DOHH2 (cell line): ENCODE data around the gene IGF2BP3.

Source experiments
- H3F3A ChIP-seq: fragments of 200-600 bp; sonication (generic), shearing (Covaris generic); 2 replicates; pipeline ENCODE4 v1.6.0; 2016; ENCODE audit warnings: antibody characterized with exemption, mild to moderate bottlenecking; ENCODE audit not compliant: control insufficient read depth, insufficient read depth
- H3K27ac ChIP-seq: fragments of 200-600 bp; sonication (generic); 2 replicates; pipeline ENCODE4 v1.5.1; 2014; ENCODE audit warnings: low read depth, mild to moderate bottlenecking, low read length, moderate library complexity
- H3K27me3 ChIP-seq: fragments of 200-600 bp; sonication (generic); 2 replicates; pipeline ENCODE4 v1.6.1; 2014; ENCODE audit warnings: mild to moderate bottlenecking, low read length, mixed read lengths; ENCODE audit not compliant: control insufficient read depth
- H3K36me3 ChIP-seq: fragments of 200-600 bp; sonication (generic); 2 replicates; pipeline ENCODE4 v1.6.1; 2014; ENCODE audit warnings: mild to moderate bottlenecking, low read length, moderate library complexity, mixed read lengths; ENCODE audit not compliant: control insufficient read depth
- H3K4me1 ChIP-seq: fragments of 200-600 bp; sonication (generic); 2 replicates; pipeline ENCODE4 v1.6.1; 2014; ENCODE audit warnings: mild to moderate bottlenecking, low read length, mixed read lengths; ENCODE audit not compliant: control insufficient read depth
- H3K4me2 ChIP-seq: fragments of 200-600 bp; sonication (generic); 2 replicates; pipeline ENCODE4 v1.6.0; 2014; ENCODE audit warnings: mild to moderate bottlenecking, low read length, moderate library complexity
- H3K4me3 ChIP-seq: fragments of 200-600 bp; sonication (generic); 2 replicates; pipeline ENCODE4 v1.5.1; 2014; ENCODE audit warnings: mild to moderate bottlenecking, low read length, mixed read lengths
- H3K79me2 ChIP-seq: fragments of 200-600 bp; sonication (generic); 2 replicates; pipeline ENCODE4 v1.6.1; 2014; ENCODE audit warnings: mild to moderate bottlenecking, low read length, mixed read lengths; ENCODE audit not compliant: control insufficient read depth
- H3K9me2 ChIP-seq: fragments of 200-600 bp; sonication (generic); replicated peaks from 2 replicates; pipeline ENCODE4 v1.6.1; 2014; ENCODE audit warnings: mild to moderate bottlenecking, low read length, mixed read lengths; ENCODE audit not compliant: control insufficient read depth
- H3K9me3 ChIP-seq: fragments of 200-600 bp; sonication (generic); 2 replicates; pipeline ENCODE4 v1.6.1; 2014; ENCODE audit warnings: antibody characterized with exemption, low read length, mixed read lengths; ENCODE audit not compliant: control insufficient read depth, insufficient read depth
- H4K20me1 ChIP-seq: fragments of 200-600 bp; sonication (generic); 2 replicates; pipeline ENCODE4 v1.6.0; 2014; ENCODE audit warnings: low read depth, mild to moderate bottlenecking, antibody characterized with exemption, low read length, moderate library complexity; ENCODE audit not compliant: control insufficient read depth, insufficient read depth
- EZH2phosphoT487 ChIP-seq: fragments of 200-600 bp; sonication (generic); IDR thresholded peaks from 2 replicates; pipeline ENCODE4 v1.6.1; 2017; ENCODE audit warnings: borderline replicate concordance, mild to moderate bottlenecking, antibody characterized with exemption, low read length, moderate library complexity, mixed read lengths
- TF ChIP-seq, protein P1 (sequence below): fragments of 200-600 bp; sonication (generic); IDR thresholded peaks from one replicate; pipeline ENCODE4 v1.5.1; 2014; ENCODE audit warnings: antibody characterized with exemption, mild to moderate bottlenecking, low read depth, low read length; ENCODE audit not compliant: poor library complexity, severe bottlenecking

Gene IGF2BP3

DNA sequence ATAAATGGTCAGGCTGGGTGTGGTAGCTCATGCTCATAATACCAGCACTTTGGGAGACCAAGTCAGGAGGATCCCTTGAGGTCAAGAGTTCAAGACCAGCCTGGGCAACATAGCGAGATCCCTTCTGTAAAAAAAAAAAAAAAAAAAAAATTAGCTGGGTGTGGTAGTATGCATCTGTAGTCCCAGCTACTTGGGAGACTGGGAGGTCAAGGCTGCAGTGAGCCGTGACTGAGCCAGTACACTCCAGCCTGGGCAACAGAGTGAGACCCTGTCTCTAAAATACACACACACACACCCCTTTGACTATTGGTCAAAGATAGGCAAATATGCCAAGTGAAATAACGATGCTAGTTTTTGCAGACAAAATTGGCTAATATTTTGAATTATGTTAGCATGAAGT, 80.6 kb downstream of the IGF2BP3 start:
- Histone ChIP-seq H4K20me1 (no peaks in the 10 kb centered on the region), H3K4me2 (no peak overlapping the region), H3K79me2 (peaks cover 76% of the 10 kb centered on the region), H3K27me3 (no peaks in the 10 kb centered on the region), H3K9me3 (no peaks in the 10 kb centered on the region), H3K9me2 (no peaks in the 10 kb centered on the region), H3K27ac (no peak overlapping the region), H3K4me1 (peaks cover 28% of the 10 kb centered on the region), H3F3A (peaks cover 4% of the 10 kb centered on the region; the same call in 1 of the 2 replicates), H3K36me3 (peaks cover 76% of the 10 kb centered on the region), H3K4me3 (no peak overlapping the region)
- no peak for TF ChIP-seq EZH2phosphoT487
- TF ChIP-seq, protein P1, sequence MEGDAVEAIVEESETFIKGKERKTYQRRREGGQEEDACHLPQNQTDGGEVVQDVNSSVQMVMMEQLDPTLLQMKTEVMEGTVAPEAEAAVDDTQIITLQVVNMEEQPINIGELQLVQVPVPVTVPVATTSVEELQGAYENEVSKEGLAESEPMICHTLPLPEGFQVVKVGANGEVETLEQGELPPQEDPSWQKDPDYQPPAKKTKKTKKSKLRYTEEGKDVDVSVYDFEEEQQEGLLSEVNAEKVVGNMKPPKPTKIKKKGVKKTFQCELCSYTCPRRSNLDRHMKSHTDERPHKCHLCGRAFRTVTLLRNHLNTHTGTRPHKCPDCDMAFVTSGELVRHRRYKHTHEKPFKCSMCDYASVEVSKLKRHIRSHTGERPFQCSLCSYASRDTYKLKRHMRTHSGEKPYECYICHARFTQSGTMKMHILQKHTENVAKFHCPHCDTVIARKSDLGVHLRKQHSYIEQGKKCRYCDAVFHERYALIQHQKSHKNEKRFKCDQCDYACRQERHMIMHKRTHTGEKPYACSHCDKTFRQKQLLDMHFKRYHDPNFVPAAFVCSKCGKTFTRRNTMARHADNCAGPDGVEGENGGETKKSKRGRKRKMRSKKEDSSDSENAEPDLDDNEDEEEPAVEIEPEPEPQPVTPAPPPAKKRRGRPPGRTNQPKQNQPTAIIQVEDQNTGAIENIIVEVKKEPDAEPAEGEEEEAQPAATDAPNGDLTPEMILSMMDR: no peak

DNA sequence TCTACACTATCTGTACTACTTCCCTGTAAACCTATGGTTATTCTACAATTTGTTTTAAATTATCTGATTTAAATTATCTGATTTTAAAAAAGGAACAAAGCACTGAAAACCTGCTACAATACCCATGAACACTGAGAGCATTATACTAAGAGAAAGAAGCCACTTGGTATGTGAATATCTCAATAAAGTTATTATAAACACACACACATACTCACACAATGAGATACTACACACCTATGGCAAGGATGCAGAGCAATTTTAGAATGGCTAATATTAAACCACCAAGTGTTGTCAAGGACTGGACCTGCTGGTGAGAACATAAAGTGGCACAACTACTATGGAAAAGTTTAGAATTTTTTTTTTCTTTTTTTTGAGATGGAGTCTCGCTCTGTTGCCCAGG, 82.7 kb downstream of the IGF2BP3 start:
- peaks cover 22% of the 10 kb centered on the region for H3K4me1 ChIP-seq
- H3K27ac ChIP-seq: no peak overlapping the region
- no peaks in the 10 kb centered on the region for H4K20me1 ChIP-seq
- TF ChIP-seq, protein P1: no peak
- no peak for TF ChIP-seq EZH2phosphoT487
- no peak overlapping the region for H3K4me2 ChIP-seq
- no peaks in the 10 kb centered on the region for H3K27me3 ChIP-seq
- H3K4me3 ChIP-seq: no peak overlapping the region
- no peaks in the 10 kb centered on the region for H3K9me3 ChIP-seq
- H3K36me3 ChIP-seq: peaks cover 75% of the 10 kb centered on the region
- no peaks in the 10 kb centered on the region for H3K9me2 ChIP-seq
- H3F3A ChIP-seq: peaks cover 4% of the 10 kb centered on the region; the same call in 1 of the 2 replicates
- H3K79me2 ChIP-seq: peaks cover 83% of the 10 kb centered on the region

DNA sequence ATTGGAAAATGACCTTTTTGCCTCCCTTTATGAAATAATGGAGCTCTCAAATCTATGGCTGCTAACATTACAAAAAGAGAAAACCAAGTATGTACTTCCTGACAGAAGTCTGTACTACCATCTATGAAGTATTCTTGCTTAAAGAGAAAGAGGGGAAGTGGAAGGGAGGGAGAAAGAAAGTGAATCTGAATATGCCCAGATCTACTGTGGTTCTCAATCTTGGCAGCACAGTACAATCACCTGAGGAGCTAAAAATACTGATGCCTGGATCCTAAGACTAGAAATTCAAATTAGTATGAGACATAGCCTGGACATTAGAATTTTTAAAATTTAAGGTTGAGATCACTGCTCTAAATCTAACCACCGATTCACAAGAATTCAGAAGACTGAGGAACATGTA, 85.2 kb downstream of the IGF2BP3 start:
- peaks cover 37% of the 10 kb centered on the region for H3K4me1 ChIP-seq
- no peak overlapping the region for H3K27ac ChIP-seq
- H4K20me1 ChIP-seq: no peaks in the 10 kb centered on the region
- H3K4me3 ChIP-seq: no peak overlapping the region
- H3K27me3 ChIP-seq: no peaks in the 10 kb centered on the region
- H3K9me3 ChIP-seq: no peaks in the 10 kb centered on the region
- no peaks in the 10 kb centered on the region for H3K9me2 ChIP-seq
- no peak overlapping the region for H3K4me2 ChIP-seq
- peaks cover 81% of the 10 kb centered on the region for H3K36me3 ChIP-seq
- no peak for TF ChIP-seq EZH2phosphoT487
- TF ChIP-seq, protein P1: no peak
- peaks cover 4% of the 10 kb centered on the region; the same call in 1 of the 2 replicates for H3F3A ChIP-seq
- H3K79me2 ChIP-seq: peaks cover 89% of the 10 kb centered on the region

DNA sequence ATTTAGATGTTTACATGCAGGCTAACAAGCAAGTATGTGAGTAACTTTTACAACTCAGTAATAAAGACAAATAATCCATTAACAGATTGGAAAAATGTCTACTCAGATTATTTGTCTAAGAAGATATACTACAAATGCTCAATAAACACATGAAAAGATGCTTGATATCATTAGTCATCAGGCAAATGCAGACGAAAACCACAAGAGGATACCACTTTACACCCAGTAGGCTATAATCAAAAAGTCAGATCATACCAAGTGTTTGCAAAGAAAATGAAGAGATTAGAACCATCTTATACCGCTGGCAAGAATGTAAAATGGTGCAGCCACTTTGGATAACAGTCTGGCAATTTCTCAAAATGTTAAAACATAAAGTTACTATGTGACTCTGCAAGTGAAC, 87.1 kb downstream of the IGF2BP3 start:
- Histone ChIP-seq H3F3A (peaks cover 12% of the 10 kb centered on the region), H3K79me2 (peaks cover 91% of the 10 kb centered on the region), H3K9me2 (no peaks in the 10 kb centered on the region), H4K20me1 (no peaks in the 10 kb centered on the region), H3K4me3 (no peak overlapping the region), H3K27me3 (no peaks in the 10 kb centered on the region), H3K36me3 (peaks cover 77% of the 10 kb centered on the region), H3K4me2 (no peak overlapping the region), H3K27ac (no peak overlapping the region), H3K4me1 (peaks cover 49% of the 10 kb centered on the region), H3K9me3 (no peaks in the 10 kb centered on the region)
- TF ChIP-seq, protein P1: no peak
- TF ChIP-seq EZH2phosphoT487: no peak
